NCI-H774 (cell line): ENCODE measurements around the gene MGAT2.
"Not testable (repeated sequence)": the region's sequence is repeated elsewhere in the genome, so short reads cannot be mapped to it uniquely, and the experiment has no call there.

ENCODE experiments used
- DNase-seq: peaks from one replicate; lab custom pipeline; 2025; lab: John Stamatoyannopoulos, UW

MGAT2 gene

GRCh38 chr14:49612671-49613070, 7.9 kb upstream of the MGAT2 start:
- no peak for DNase-seq

DNA sequence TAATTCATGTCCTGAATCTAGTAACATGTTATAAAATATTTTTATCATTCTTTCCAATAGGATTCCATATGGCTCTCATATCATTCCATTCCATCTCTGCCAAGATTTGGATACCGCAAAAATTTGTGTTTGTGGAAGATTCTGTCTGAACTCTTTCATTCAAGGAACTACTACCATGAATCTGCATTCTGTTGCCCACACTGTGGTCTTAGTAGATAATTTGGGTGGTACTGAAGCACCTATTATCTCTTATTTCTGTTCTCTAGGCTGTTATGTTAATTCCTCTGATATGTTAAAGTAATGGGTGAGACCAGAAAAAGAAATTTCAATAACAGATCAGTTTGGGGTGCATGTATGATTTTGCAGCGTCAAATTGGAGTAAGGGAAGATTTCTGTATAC, 6.4 kb upstream of the MGAT2 start:
- no peak for DNase-seq

GRCh38 chr14:49615776-49616175, 4.8 kb upstream of the MGAT2 start:
- DNase-seq, result no peak

GRCh38 chr14:49617852-49618519, 2.6 kb upstream of the MGAT2 start:
- DNase-seq, result no peak

DNA sequence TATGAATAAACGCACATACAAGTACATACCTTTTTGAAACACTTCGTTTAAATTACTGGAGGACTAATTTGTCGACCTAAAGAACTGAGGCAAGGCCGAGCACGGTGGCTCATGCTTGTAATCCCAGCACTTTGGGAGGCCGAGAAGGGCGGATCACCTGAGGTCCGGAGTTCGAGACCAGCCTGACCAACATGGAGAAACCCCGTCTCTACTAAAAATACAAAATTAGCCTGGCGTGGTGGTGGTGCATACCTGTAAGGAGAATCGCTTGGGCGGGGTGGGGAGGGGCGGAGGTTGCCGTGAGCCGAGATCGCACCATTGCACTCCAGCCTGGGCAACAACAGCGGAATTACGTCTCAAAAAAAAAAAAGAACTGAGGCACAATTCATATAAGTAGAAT, 1.3 kb upstream of the MGAT2 start:
- DNase-seq, result not testable (repeated sequence)

GRCh38 chr14:49619730-49620129, 869 bp upstream of the MGAT2 start:
- no peak for DNase-seq

- DNase-seq, result peak; percentile 22
These were observed 699 bp downstream of the MGAT2 start for GRCh38 chr14:49621114-49621881.

GRCh38 chr14:49622022-49622607, 1.5 kb downstream of the MGAT2 start:
- no peak for DNase-seq

GRCh38 chr14:49623387-49623786, 2.8 kb downstream of the MGAT2 start:
- DNase-seq, result no peak

DNA sequence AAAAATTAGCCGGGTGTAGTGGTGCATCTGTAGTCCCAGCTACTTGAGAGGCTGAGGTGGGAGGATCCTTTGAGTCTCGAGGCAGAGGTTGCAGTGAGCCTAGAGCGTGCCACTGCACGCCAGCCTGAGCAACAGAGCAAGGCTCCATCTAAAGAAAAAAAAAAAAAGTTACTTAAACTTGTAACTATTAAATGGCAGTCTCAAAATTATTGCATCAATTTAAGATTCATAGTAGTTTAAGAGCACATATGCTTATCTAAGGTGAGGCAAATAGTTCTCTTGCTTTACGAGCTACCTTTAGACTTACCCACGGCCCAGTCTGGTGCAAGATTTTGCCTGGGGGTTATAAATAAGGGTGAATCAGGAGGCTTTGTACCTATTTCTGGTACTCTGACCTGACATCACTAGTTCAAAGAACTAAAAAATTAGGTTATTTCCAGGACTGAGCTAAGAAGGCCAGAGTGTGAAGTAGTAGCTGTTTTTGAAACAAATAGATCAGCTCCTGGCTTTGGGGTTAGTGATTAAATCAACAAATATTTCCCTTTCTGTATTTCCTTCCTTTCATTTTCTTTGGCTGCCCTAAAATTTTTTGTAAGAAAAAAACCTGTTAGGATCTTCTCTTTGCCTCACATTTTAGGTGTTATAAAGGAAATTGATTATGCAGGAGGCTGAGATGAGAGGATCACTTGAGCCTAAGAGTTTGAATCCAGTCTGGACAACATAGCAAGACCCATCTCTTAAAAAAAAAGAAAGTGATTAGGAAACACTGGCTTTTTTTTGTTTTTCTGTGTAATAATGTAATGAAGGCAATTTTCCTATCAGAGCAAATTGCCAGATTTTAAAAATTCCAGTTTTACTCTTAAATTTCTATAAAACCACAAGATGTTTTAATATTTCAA, 3.6 kb downstream of the MGAT2 start:
- DNase-seq, result no peak

GRCh38 chr14:49633640-49634546, 13.3 kb downstream of the MGAT2 start:
- DNase-seq, result peak; percentile 79

- peak; percentile 36 for DNase-seq
These were observed 14.1 kb downstream of the MGAT2 start, which contains the start of gene DNAAF2 for GRCh38 chr14:49634547-49635334. Gene DNAAF2, minus strand, starts transcription at chr14:49635244. Its CDS starts 95 bp downstream, at chr14:49635149.

- DNase-seq, result no peak
These were observed 16.3 kb downstream of the MGAT2 start for GRCh38 chr14:49636866-49637265.

GRCh38 chr14:49637534-49638078, 17.0 kb downstream of the MGAT2 start:
- DNase-seq, result no peak

GRCh38 chr14:49640540-49641417, 20.2 kb downstream of the MGAT2 start:
- no peak for DNase-seq

- peak; percentile 6 for DNase-seq
These were observed 21.1 kb downstream of the MGAT2 start for GRCh38 chr14:49641697-49642129.

DNA sequence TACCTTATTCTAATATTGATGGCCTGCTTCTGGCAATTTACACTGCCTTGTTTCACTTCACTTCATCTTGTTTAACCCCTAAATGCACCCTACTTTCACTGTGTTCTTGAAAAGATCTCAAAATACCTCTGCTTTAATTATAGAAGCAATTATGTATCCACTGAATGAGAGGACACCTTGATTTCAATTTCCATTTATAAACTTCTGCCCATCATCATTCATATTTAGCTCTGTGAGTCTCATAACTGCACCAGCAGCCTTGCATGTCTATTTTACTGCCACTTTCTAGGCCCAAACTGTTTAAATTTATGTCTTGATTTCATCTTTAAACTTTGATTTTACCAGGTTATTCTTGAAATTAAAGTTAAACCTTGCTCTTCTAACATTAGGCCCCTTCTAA, 21.6 kb downstream of the MGAT2 start:
- DNase-seq, result no peak

- no peak for DNase-seq
These were observed 32.9 kb downstream of the MGAT2 start for GRCh38 chr14:49653508-49653907.

DNA sequence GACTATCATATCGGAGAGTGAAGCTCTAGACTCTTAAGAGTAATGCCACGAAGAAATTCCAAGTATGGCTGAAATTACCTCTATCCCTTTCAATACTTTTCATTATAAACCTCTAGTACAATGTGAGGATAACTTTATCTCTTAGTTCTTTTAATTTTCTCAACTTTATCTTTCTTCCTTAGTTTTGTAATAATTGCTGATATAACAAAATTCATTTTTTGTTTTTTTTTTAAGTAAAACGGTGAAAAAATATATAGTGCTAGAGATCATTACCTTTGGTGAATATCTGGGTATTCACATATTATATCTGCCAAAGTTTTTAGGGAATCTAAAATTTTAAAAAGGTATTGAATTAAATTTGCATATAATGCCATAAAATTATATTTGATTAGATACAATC, 33.9 kb downstream of the MGAT2 start:
- DNase-seq, result no peak
